GM19452 (cell line): ENCODE results near the gene IL17B.

ENCODE experiments used
- ATAC-seq: cut with Tn5 transposase; IDR thresholded peaks from one replicate; pipeline ENCODE4 v1.9.1; 2021; ENCODE audit not compliant: unreplicated experiment

IL17B gene

GRCh38 chr5:149379177-149379761 lies at the start of gene IL17B:
TSS of gene IL17B (minus strand) at chr5:149379292. CDS start at chr5:149379225, 67 bp downstream.
- no peak for ATAC-seq

GRCh38 chr5:149428032-149428431 lies 48.9 kb upstream of the IL17B start:
- no peak for ATAC-seq

GRCh38 chr5:149427374-149427773 lies 48.3 kb upstream of the IL17B start:
- ATAC-seq: no peak

GRCh38 chr5:149426931-149427330 lies 47.8 kb upstream of the IL17B start:
- ATAC-seq: no peak

- ATAC-seq: no peak
These were observed 46.6 kb upstream of the IL17B start for GRCh38 chr5:149425729-149426128.

GRCh38 chr5:149424371-149425315 lies 45.6 kb upstream of the IL17B start:
- no peak for ATAC-seq

DNA sequence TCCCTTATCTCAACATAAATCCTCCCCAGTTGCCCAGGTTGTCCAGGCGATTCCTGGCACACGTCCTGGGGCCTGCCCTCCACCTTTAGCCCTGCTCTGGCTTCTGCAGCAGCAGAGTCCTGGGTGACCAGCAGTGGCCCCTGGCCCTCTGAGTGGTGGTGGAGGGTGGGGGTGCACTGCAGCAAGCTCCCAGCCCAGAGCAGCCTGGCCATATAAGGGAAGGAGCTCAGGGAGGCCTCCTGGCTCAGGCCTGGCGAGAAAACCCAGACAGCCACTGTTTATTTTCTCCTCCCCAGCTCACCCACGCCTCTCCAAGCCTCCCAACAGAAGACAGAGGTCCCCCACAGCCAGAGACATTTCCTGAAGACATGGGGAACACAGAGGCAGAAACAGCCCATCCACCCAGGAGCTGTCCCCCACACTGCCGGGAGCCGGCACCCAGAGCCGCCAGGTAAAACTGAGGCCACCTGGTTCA lies 44.7 kb upstream of the IL17B start:
- no peak for ATAC-seq

DNA sequence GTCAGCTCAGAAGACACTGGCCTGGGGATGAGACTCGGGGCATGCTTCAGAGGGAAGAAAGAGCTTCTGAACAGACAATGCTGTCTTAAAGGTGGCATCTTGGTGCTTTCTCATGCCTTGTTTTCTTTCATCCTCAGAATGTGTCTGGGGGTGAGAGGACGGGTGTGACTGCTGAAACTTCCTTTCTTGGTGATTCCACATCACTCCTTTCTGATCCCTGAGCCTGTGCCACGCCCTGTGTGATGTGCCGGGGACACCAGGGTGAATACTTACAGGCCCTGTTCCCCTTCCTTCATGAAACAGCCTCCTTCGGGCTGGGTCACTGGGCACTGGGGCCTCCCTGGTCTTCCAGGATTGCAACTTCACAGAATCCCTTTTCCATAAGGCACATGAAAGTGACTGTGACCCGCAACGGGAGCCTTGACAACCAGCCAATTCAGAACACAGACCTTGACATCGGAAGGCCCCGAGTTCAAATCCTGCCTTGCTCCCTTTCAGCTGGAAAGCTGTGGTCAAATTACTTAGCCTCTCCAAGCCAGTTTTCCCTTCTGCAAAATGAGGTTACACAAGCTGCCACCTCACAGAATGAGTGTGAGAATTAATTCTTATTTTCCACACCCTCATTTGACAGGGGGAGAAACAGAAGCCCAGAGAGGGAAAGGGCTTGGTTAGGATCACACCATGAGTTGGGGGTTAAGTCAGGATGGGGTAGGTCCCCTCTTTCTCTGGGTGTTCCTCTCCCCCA lies 44.1 kb upstream of the IL17B start:
- no peak for ATAC-seq

DNA sequence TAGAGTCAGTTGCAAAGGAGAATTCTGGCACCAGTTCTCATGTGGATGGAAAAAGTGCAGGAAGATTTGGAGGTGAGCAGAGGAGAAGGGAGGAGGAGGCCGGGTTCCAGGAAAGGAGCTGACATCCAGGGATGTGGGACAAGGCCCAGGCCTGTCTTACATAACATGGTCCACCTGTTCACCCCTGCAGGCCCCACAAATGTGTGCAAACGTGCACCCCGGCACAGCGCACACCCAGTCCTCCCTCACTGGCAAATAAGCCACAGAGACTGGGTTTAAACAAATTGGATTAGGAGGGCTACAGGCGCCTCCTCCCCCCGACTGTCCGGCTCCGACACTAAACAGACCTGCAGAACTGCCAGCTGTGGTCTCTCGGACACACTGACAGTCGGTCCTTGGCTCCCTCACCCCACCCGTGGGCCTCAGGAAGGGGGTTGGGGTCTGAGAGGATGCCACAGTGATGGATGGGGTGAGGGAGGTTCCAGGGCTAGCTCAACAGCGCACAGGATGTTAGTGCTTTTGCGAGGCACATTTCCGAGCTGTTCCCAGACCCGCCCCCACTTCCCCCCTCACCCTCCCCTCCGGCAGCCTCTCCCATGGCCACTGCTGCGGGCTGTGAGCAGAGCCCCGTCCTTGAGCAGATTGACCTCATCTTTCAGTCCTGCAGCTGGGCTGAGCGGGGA lies 43.4 kb upstream of the IL17B start:
- ATAC-seq: no peak

- no peak for ATAC-seq
These were observed 42.7 kb upstream of the IL17B start for GRCh38 chr5:149421834-149422233.

- ATAC-seq: no peak
These were observed 42.2 kb upstream of the IL17B start for GRCh38 chr5:149421372-149421685.

DNA sequence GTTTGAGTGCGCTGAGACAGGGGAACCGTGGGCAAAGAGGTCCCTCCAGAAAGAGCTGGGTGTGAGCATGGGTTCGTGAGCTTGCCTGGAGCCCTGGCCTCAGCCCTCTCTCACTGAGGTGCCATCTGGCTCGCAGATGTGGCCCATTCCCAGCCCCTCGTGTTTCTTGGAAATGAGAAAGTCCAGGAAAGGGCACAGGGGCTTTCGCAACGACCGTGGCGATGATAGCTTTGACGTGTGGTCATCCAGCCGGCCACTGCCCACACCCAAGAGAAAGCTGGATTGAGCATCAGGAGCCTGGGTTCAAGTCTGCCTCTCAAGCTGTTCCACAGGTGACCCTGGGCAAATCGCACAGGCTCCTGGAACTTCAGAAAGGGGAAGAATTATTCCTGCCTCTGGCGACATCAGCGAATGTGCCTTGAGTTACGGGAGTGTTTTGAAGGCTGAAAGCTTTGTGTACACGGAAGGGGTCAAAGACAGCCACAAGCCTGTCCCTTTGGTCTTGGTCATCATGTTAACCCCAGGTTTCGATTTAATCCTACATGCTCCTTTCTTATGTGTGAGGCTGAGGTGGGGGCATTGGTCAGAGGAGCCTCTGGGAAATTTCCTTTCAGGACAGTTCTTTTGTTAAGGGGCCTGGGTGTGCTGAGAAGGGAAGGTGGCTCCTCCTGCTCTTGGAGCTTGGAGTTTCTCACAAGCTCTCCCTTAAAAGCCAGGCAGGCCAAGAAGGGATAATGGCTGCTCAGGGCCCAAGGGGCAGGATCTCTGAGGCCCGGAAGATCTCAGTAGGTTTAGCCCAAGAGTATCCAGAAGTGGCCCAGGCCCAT lies 41.7 kb upstream of the IL17B start:
- no peak for ATAC-seq

- no peak for ATAC-seq
These were observed 40.9 kb upstream of the IL17B start for GRCh38 chr5:149419859-149420544.

- no peak for ATAC-seq
These were observed 40.4 kb upstream of the IL17B start for GRCh38 chr5:149419532-149419858.

DNA sequence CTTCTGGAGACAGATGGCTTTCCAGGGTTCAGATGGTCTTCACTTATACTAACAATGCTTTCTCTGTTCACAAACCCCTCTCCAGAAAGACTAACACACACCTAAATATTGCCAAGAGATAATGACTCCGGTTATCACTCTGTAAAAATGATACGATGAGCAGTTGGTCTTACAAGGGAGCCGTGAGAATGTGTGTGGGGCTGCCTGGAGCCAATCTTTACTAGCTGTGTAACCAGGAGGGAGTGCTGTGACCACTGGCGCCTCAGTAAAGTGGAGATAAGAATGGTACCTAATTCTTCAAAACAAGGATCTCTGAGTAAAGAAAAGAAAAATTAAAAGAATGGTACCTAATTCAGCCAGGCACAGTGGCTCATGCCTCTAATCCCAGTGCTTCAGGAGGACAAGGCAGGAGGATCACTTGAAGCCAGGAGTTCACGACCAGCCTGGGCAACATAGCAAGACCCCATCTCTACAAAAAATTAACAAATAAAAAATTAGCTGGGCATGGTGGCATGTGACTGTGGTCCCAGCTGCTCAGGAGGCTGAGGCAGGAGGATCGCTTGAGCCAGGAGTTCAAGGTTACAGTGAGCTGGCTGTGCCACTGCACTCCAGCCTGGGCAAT lies 39.9 kb upstream of the IL17B start:
- no peak for ATAC-seq

- ATAC-seq: no peak
These were observed 38.7 kb upstream of the IL17B start for GRCh38 chr5:149417711-149418368.

GRCh38 chr5:149416987-149417710 lies 38.1 kb upstream of the IL17B start:
- ATAC-seq: no peak
